K562 (cell line): ENCODE results near the gene KAZALD1. TPM values are rescaled to one million over a fixed set of nuclear protein-coding genes. Genes with fewer than 3 reads are reported as not detected.
A peak's percentile ranks its signal among the peaks of the same experiment; 100 is the strongest.

Experiments used
- ADNP ChIP-seq: fragments of 200-800 bp; sonication (Bioruptor generic); IDR thresholded peaks from 2 replicates; pipeline ENCODE4 v1.6.1; 2016; ENCODE audit warnings: missing genetic modification characterization, missing compliant biosample characterization
- ARID2 ChIP-seq: fragments of 450-650 bp; IDR thresholded peaks from 2 replicates; pipeline ENCODE4 v1.6.1; 2017; ENCODE audit warnings: antibody characterized with exemption, mild to moderate bottlenecking
- ATF7 ChIP-seq: fragments of 450-650 bp; IDR thresholded peaks from 2 replicates; pipeline ENCODE4 v1.7.1; 2014; ENCODE audit warnings: mild to moderate bottlenecking, moderate library complexity
- HLTF ChIP-seq: fragments of 450-650 bp; IDR thresholded peaks from 2 replicates; pipeline ENCODE4 v1.6.1; 2016
- ILF3 ChIP-seq: fragments of 450-650 bp; IDR thresholded peaks from 2 replicates; pipeline ENCODE4 v1.6.1; 2018; ENCODE audit warnings: antibody characterized with exemption, mild to moderate bottlenecking, moderate library complexity, borderline replicate concordance
- KLF1 ChIP-seq: fragments of 450-650 bp; IDR thresholded peaks from 2 replicates; pipeline ENCODE4 v1.6.1; 2016; ENCODE audit warnings: missing genetic modification characterization, missing compliant biosample characterization
- KLF13 ChIP-seq: fragments of 450-650 bp; IDR thresholded peaks from 2 replicates; pipeline ENCODE4 v1.6.1; 2016; ENCODE audit warnings: missing genetic modification characterization, low read depth, mild to moderate bottlenecking, missing compliant biosample characterization, moderate library complexity, borderline replicate concordance
- PPARD ChIP-seq: fragments of 250-450 bp; sonication (Bioruptor Pico); IDR thresholded peaks from 2 replicates; pipeline ENCODE4 v1.8.0; 2022; ENCODE audit warnings: inconsistent platforms, mild to moderate bottlenecking, moderate library complexity
- RFX7 ChIP-seq: fragments of 250-450 bp; sonication (Bioruptor Pico); IDR thresholded peaks from 2 replicates; pipeline ENCODE4 v1.5.1; 2021; ENCODE audit warnings: mild to moderate bottlenecking
- RNF2 ChIP-seq: sonication (generic); IDR thresholded peaks from 2 replicates; pipeline ENCODE4 v1.6.1; 2016
- SIX5 ChIP-seq, 2 experiments: IDR thresholded peaks; 2 replicates each; pipeline ENCODE4 v1.6.1; 2011; ENCODE audit warnings: low read length in 2 of 2, borderline replicate concordance in 1 of 2, low read depth in 1 of 2, mild to moderate bottlenecking in 1 of 2, moderate library complexity in 1 of 2; ENCODE audit not compliant: insufficient read depth in 1 of 2
- SMC3 ChIP-seq: conservative IDR thresholded peaks from 2 replicates; pipeline ENCODE4 v1.6.1; 2011; ENCODE audit warnings: low read depth, low read length, improper control_type of control experiment; ENCODE audit not compliant: insufficient read depth
- SNIP1 ChIP-seq: fragments of 450-650 bp; IDR thresholded peaks from 2 replicates; pipeline ENCODE4 v1.7.1; 2017; ENCODE audit warnings: low read depth, mild to moderate bottlenecking
- TAF9B ChIP-seq: fragments of 450-650 bp; IDR thresholded peaks from 2 replicates; pipeline ENCODE4 v1.6.1; 2018; ENCODE audit warnings: mild to moderate bottlenecking; ENCODE audit not compliant: partially characterized antibody
- TEAD2 ChIP-seq: fragments of 450-650 bp; IDR thresholded peaks from 2 replicates; pipeline ENCODE4 v1.6.1; 2016; ENCODE audit warnings: missing genetic modification characterization, control low read depth, missing compliant biosample characterization
- ZBTB8A ChIP-seq: fragments of 450-650 bp; IDR thresholded peaks from 2 replicates; pipeline ENCODE4 v1.6.1; 2018; ENCODE audit warnings: mild to moderate bottlenecking, moderate library complexity; ENCODE audit not compliant: partially characterized antibody
- ZNF347 ChIP-seq: fragments of 450-650 bp; formaldehyde crosslinking; IDR thresholded peaks from 2 replicates; pipeline ENCODE4 v1.4.0; 2020; ENCODE audit warnings: low read depth, mild to moderate bottlenecking, moderate library complexity
- ZNF444 ChIP-seq: fragments of 250-450 bp; sonication (Bioruptor Pico); IDR thresholded peaks from 2 replicates; pipeline ENCODE4 v1.4.0; 2020; ENCODE audit warnings: mild to moderate bottlenecking, moderate library complexity
- ZNF583 ChIP-seq: fragments of 250-450 bp; sonication (Bioruptor Pico); IDR thresholded peaks from 2 replicates; pipeline ENCODE4 v1.4.0; 2020
- ZNF584 ChIP-seq: fragments of 200-800 bp; sonication (Bioruptor generic); IDR thresholded peaks from 2 replicates; pipeline ENCODE4 v1.6.1; 2016; ENCODE audit warnings: low read depth, mild to moderate bottlenecking, missing genetic modification characterization, missing compliant biosample characterization
- ZNF644 ChIP-seq: fragments of 200-800 bp; sonication (Bioruptor generic); IDR thresholded peaks from 2 replicates; pipeline ENCODE4 v1.6.1; 2016; ENCODE audit warnings: low read depth, missing genetic modification characterization, missing compliant biosample characterization
- polyA plus RNA-seq, 8 experiments: library from polyadenylated mRNA; depleted of rRNA in 4 of 8; stranded (reverse) in 5 of 8; unstranded in 3 of 8; fragments of >200 nt; fragmentation: Nextera tagmentation in 2 of 8; fragmentation: Illumina TruSeq in 1 of 8; extraction: Ambion mirVana in 2 of 8; extraction: Trizol in 1 of 8; gene quantifications; 2 replicates each; pipeline versions ENCODE4 v1.2.1 to v1.2.3, GENCODE V29; 2011 to 2014; ENCODE audit warnings: inconsistent platforms in 1 of 8, missing spikeins in 1 of 8
- total RNA-seq, 7 experiments: library from RNA; depleted of rRNA in 6 of 7; stranded (reverse); fragments of >200 nt in 6 of 7; fragmentation: Illumina TruSeq in 2 of 7; extraction: Trizol in 2 of 7; gene quantifications; 2 replicates each; pipeline versions ENCODE4 v1.2.1 to v1.2.3, GENCODE V29; 2011 to 2021; ENCODE audit warnings: low replicate concordance in 1 of 7
- TF ChIP-seq, protein P1 (sequence below): fragments of 250-450 bp; sonication (Bioruptor Pico); IDR thresholded peaks from 2 replicates; pipeline ENCODE4 v1.5.0; 2020; ENCODE audit warnings: mild to moderate bottlenecking, borderline replicate concordance
- TF ChIP-seq, protein P2 (sequence below): fragments of 450-650 bp; formaldehyde crosslinking; IDR thresholded peaks from 2 replicates; pipeline ENCODE4 v1.4.0; 2020; ENCODE audit warnings: mild to moderate bottlenecking, moderate library complexity
- TF ChIP-seq, protein P3 (sequence below): fragments of 250-450 bp; sonication (Bioruptor Pico); IDR thresholded peaks from 2 replicates; pipeline ENCODE4 v1.8.0; 2022; ENCODE audit warnings: moderate library complexity, mild to moderate bottlenecking, inconsistent platforms
- TF ChIP-seq, protein P4 (sequence below): sonication (generic); formaldehyde crosslinking; IDR thresholded peaks from 2 replicates; pipeline ENCODE4 v1.8.1; 2022; ENCODE audit warnings: missing genetic modification reagents

Gene KAZALD1
- total and polyA plus RNA-seq, 9 of the 15 experiments (the other 6 are each of a cell fraction or from before 2014, with no cell fraction given): 0.15 to 10.0 (median 4.9) TPM

DNA sequence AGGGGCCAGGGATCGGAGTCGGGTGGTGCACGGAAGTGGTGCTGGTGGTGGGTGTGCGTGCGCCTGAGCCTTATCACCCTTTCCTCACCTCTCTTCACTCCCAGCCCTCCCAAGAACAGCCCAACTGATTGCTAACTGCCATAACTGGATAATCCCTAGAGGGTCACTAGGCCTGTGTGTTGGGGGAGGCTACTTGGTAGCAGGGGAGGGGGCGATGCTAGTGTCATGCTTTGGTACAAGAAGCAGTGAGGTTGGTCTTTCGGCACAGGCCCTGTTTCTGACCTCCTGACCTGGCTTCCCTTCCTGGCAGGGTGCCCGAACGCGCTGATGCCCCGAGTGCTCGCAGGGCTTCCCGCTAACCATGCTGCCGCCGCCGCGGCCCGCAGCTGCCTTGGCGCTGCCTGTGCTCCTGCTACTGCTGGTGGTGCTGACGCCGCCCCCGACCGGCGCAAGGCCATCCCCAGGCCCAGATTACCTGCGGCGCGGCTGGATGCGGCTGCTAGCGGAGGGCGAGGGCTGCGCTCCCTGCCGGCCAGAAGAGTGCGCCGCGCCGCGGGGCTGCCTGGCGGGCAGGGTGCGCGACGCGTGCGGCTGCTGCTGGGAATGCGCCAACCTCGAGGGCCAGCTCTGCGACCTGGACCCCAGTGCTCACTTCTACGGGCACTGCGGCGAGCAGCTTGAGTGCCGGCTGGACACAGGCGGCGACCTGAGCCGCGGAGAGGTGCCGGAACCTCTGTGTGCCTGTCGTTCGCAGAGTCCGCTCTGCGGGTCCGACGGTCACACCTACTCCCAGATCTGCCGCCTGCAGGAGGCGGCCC, 652 bp downstream of the KAZALD1 start (continued):
- TF ChIP-seq, protein P1, sequence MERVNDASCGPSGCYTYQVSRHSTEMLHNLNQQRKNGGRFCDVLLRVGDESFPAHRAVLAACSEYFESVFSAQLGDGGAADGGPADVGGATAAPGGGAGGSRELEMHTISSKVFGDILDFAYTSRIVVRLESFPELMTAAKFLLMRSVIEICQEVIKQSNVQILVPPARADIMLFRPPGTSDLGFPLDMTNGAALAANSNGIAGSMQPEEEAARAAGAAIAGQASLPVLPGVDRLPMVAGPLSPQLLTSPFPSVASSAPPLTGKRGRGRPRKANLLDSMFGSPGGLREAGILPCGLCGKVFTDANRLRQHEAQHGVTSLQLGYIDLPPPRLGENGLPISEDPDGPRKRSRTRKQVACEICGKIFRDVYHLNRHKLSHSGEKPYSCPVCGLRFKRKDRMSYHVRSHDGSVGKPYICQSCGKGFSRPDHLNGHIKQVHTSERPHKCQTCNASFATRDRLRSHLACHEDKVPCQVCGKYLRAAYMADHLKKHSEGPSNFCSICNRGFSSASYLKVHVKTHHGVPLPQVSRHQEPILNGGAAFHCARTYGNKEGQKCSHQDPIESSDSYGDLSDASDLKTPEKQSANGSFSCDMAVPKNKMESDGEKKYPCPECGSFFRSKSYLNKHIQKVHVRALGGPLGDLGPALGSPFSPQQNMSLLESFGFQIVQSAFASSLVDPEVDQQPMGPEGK (CRISPR knock-in tag): no peak
- TF ChIP-seq ZNF584: no peak
- TF ChIP-seq ZBTB8A: no peak
- peak; percentile 6; the same call in 1 of the 2 replicates for TF ChIP-seq ATF7
- no peak for TF ChIP-seq SIX5 (IDR thresholded peaks at IDR 0.05; ENCODE audit: borderline replicate concordance in 1 of 2, insufficient read depth in 1 of 2, low read depth in 1 of 2, low read length in 2 of 2)
- TF ChIP-seq PPARD (CRISPR knock-in tag): no peak
- no peak for TF ChIP-seq KLF1 (tag)
- no peak for TF ChIP-seq ADNP (tag)
- peak; percentile 33; the same call in 1 of the 2 replicates for TF ChIP-seq ZNF583 (CRISPR knock-in tag)
- no peak for TF ChIP-seq TEAD2 (tag)
- no peak for TF ChIP-seq ZNF347
- TF ChIP-seq ILF3: no peak
- TF ChIP-seq, protein P2, sequence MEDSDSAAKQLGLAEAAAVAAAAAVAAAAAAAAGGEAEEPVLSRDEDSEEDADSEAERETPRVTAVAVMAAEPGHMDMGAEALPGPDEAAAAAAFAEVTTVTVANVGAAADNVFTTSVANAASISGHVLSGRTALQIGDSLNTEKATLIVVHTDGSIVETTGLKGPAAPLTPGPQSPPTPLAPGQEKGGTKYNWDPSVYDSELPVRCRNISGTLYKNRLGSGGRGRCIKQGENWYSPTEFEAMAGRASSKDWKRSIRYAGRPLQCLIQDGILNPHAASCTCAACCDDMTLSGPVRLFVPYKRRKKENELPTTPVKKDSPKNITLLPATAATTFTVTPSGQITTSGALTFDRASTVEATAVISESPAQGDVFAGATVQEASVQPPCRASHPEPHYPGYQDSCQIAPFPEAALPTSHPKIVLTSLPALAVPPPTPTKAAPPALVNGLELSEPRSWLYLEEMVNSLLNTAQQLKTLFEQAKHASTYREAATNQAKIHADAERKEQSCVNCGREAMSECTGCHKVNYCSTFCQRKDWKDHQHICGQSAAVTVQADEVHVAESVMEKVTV (CRISPR knock-in tag): no peak
- TF ChIP-seq ARID2: no peak
- TF ChIP-seq TAF9B: no peak
- TF ChIP-seq KLF13 (tag): no peak
- TF ChIP-seq RNF2: peak; percentile 42; the same call in 1 of the 2 replicates
- TF ChIP-seq RFX7 (CRISPR knock-in tag): no peak
- TF ChIP-seq, protein P3, sequence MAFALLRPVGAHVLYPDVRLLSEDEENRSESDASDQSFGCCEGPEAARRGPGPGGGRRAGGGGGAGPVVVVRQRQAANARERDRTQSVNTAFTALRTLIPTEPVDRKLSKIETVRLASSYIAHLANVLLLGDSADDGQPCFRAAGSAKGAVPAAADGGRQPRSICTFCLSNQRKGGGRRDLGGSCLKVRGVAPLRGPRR: no peak
- no peak for TF ChIP-seq ZNF644 (tag)
- no peak for TF ChIP-seq SNIP1
- TF ChIP-seq, protein P4, sequence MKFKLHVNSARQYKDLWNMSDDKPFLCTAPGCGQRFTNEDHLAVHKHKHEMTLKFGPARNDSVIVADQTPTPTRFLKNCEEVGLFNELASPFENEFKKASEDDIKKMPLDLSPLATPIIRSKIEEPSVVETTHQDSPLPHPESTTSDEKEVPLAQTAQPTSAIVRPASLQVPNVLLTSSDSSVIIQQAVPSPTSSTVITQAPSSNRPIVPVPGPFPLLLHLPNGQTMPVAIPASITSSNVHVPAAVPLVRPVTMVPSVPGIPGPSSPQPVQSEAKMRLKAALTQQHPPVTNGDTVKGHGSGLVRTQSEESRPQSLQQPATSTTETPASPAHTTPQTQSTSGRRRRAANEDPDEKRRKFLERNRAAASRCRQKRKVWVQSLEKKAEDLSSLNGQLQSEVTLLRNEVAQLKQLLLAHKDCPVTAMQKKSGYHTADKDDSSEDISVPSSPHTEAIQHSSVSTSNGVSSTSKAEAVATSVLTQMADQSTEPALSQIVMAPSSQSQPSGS (CRISPR knock-in tag): no peak
- no peak for TF ChIP-seq ZNF444 (CRISPR knock-in tag)
- TF ChIP-seq SMC3: no peak
- TF ChIP-seq HLTF: no peak
